TTC549 (cell line): ENCODE data around the gene TEX38.
"Not testable (repeated sequence)": the region's sequence is repeated elsewhere in the genome, so short reads cannot be mapped to it uniquely, and the experiment has no call there.

Experiments
- FAIRE-seq: peaks from 2 replicates; lab custom pipeline; 2012; peaks lifted over from hg19 to GRCh38; lab: Jason Lieb, UNC

The TEX38 gene

DNA sequence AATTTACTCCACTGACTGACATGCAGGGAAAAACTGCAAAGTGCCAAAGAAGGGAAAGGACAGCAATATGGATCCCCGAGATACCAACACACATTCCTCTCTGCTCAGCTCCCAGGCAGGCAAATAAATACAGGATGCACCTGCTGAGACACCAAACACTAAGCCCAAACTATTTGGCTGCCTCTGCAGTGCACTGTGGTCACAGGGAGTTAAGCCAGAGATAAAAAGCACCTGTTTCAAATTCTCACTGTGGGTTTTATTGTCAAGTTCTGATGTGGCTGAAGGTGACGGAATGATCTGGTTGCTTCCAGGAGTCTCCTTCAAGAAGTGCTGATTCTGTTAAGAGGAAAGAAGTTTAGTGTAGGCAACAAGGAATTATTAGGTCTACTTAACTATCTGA is 17.7 kb downstream of the TEX38 start:
- FAIRE-seq = no peak

GRCh38 chr1:46689897-46690296 is 18.2 kb downstream of the TEX38 start:
- no peak for FAIRE-seq

GRCh38 chr1:46690931-46691421 is 19.3 kb downstream of the TEX38 start:
- FAIRE-seq = no peak

- no peak for FAIRE-seq
These were observed 20.5 kb downstream of the TEX38 start for GRCh38 chr1:46691997-46692790.

DNA sequence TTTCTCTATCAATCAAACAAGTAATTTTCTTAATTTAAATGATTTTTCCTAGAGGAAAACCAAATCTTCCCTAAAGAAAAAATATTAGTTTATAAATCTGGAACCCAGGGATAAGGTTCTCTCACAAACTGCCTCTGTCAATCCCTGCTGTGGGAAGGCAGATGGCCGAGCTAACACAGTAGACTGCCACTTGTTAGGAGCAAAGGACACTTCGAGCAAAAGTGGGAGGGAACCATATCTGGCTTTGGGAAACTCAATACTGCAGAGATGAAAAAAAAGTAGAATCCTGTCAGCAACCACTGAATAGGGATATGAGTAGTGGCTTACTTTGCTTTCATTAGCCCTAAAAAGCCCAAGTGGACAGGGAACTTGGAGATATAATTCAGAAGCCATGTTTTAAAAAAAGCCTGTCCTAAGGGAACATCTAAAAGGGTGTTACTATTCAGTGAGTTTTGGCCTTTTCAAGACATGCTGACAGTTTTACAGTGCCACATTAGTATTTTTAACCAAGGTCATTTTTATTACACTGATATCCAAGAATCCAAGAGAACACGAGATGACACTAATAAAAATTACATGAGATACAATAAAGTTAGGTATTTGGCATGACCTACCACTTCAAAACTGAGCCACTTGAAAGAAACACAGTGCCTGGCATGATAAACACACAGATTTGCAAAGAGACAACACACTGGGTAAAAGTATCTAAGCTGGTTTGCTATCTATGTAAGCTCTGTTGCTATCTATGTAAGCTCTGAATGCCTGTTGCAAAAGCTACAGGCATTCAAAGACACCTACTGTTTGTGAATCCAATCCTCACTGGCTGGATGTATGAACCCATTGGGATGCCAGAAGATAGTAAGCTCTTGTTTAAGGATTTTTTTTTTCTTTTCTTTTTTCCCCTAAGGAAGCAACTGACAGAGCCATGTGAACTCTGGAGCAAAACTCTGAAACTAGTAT is 21.4 kb downstream of the TEX38 start:
- no peak for FAIRE-seq

GRCh38 chr1:46694676-46695075 is 23.0 kb downstream of the TEX38 start:
- not testable (repeated sequence) for FAIRE-seq

- no peak for FAIRE-seq
These were observed 25.4 kb downstream of the TEX38 start for GRCh38 chr1:46697053-46697452.

DNA sequence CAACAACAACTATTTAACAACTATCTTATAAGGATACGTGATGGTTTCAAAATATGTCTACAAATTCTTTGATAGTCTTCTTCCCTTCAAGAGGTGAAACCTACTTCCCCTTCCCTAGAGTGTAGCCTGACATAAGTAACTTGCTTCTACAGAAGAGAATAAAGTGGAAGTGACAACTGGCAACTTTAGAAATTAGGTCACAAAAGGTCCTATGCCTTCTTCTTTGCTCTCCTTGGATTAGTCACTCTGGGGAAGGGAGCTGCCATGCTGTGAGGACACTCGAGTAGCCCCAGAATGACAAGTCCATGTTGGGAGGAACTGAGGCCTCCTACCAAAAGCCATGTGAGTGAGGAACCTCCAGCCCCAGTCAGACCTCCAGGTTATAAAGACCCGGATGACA is 28.0 kb downstream of the TEX38 start:
- FAIRE-seq = no peak

DNA sequence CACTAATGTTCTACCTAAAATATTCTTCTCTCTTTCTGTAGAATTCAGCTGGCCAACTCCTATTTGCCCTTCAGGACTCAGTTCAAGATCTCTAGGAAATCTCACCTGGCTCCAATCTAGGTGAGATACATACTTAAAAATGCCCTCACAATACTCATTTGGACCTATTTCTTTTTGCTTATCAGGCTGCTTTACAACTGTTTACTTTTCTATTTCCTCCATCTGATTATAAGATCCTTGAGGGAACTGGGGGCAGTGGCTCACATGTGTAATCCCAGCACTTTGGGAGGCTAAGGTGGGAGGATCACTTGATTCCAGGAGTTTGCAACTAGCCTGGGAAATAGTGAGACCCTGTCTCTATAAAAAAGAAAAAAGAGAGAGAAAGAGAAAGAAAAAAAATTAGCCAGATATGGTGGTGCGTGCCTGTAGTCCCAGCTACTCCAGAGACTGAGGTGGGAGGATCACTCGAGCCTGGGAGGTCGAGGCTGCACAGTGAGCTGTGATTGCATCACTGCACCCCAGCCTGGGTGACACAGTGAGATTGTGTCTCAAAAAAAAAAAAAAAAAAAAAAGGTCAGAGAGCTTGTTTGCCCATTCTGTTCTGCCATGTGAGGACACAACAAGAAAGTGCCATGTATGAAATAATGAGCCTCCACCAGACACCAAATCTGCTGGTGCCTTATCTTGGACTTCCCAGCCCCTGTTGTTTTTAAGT is 32.4 kb downstream of the TEX38 start:
- no peak for FAIRE-seq

DNA sequence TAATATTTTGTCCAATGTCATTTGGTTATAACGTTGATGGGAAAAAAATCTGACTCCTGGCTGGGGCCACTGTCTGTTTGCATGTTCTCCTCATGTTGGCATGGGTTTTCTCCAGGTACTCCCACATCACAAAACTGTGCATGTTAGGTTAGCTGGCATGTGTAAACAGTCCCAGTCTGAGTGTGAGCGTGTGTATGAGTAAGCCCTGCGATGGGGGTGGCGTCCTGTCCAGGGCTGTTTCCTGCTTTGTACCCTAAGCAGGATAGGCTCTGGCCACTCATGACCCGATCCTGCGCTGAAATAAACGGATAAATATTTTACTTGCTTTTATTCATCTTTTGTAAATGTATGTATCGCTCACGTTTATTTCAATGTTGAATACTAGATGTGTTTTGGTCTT is 33.8 kb downstream of the TEX38 start:
- no peak for FAIRE-seq

- no peak for FAIRE-seq
These were observed 36.5 kb downstream of the TEX38 start for GRCh38 chr1:46708121-46708520.

GRCh38 chr1:46714976-46715375 is 43.3 kb downstream of the TEX38 start:
- FAIRE-seq = no peak

- FAIRE-seq = no peak
These were observed 46.0 kb downstream of the TEX38 start for GRCh38 chr1:46717654-46718053.

DNA sequence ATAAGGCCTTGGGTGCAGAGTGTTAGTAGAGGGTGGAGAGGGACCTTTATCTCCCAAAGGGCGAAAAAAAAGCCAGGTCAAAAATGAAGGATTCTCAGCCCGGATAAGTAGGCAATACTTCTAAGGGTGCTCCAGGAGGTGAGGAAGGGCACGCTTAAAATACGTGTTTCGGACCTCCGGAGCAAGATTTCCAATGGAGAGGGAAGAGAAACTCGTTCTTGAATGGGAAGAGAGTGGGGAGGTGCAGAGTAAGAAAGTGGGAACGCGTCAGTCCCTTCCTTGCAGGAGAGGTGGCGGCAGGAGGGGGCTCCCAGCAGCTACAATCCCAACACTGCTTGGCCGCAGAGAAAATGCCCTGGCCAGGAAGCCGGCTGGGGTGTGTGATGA is 46.7 kb downstream of the TEX38 start:
- no peak for FAIRE-seq

DNA sequence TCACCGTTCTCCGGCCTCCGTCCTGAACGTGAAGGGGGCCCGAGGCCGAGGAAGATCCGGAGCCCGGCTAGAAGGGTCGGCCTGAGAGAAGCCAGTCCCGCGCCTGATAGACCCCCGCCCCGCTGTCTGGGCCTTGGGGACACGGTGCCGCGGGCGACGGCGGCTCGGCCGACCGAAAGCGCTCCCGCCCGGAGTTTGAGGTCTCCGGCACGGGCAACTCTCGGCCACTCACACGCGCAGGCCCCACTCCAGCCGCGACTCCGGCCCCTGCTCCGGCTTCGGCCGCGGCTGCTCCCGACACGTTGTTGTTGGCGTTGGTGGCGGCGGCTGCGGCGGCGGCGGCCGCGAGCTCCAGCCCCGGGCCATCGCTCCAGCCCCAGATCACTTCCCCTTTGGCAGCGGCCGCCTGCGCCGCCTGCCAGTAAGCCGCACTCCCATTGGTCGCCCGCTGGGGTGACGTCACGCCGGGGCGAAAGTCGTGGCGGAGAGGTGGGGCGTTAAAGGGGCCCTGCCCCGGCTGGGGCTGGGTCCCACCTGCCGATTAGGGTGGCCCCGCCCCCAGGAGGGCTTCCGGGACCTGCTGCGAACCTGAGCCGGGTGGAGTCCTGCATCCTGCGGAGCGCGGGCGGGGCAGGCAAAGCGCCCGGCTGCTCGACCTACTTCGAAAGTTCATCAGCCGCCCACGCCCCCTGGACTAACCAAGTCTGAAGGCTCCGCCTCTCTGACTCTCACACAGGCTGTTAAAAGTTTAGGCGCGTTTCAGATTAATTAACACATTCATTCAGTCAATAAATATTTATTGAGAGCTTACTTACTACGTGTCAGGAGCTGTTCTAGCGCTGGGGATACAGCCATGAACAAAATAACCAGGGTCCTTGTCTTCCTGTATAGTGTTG is 47.3 kb downstream of the TEX38 start, which contains the start of gene EFCAB14:
EFCAB14 (minus strand) TSS at position 388 of the 896 bp plus-strand sequence. CDS start 1,027 bp downstream, outside the sequence.
- no peak for FAIRE-seq

GRCh38 chr1:46719689-46720088 is 48.0 kb downstream of the TEX38 start:
- FAIRE-seq = no peak

DNA sequence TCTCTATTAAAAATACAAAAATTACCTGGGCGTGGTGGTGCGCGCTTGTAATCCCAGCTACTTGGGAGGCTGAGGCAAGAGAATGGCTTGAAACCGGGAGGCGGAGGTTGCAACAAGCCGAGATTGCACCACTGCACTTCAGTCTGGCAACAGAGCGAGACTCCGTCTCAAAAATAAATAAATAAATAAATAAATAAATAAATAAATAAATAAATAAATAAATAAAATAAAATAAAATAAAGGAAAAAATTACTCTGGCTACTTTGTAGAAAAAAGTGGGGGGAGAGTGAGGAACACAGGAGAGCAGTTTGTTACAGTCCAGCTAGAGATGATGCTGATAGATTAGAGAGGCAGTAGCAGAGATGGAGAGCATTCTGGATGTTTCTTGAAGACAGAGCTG is 48.7 kb downstream of the TEX38 start:
- FAIRE-seq = not testable (repeated sequence)

GRCh38 chr1:46721204-46721603 is 49.5 kb downstream of the TEX38 start:
- no peak for FAIRE-seq

DNA sequence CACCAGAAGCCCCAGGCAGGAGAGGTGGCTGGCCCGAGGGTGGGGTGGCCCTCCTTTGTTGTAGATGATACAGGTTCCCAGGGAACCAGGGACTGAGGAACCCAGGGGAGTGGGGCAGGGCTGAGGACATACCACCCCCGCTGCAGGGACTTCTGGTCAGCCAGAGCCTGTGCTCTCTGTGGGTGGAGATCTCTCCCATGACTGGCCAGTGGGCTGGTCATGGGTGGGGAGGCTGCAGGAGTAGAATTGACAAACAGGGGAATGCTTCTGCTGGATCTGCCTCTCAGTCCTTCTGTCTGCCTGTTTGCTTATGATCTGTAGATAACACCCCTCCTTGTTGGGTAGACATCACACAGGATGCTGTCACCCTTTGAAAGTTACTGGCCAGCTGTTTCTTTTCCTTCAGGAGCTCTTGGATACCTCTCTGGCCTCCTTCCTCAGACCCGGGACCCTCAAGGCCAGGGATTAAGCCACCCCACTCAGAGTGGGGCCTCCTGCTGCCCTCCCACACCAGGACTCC is 50.1 kb downstream of the TEX38 start:
- no peak for FAIRE-seq
